Measurements from ENCODE around the gene GSKIP.

The GSKIP gene

DNA sequence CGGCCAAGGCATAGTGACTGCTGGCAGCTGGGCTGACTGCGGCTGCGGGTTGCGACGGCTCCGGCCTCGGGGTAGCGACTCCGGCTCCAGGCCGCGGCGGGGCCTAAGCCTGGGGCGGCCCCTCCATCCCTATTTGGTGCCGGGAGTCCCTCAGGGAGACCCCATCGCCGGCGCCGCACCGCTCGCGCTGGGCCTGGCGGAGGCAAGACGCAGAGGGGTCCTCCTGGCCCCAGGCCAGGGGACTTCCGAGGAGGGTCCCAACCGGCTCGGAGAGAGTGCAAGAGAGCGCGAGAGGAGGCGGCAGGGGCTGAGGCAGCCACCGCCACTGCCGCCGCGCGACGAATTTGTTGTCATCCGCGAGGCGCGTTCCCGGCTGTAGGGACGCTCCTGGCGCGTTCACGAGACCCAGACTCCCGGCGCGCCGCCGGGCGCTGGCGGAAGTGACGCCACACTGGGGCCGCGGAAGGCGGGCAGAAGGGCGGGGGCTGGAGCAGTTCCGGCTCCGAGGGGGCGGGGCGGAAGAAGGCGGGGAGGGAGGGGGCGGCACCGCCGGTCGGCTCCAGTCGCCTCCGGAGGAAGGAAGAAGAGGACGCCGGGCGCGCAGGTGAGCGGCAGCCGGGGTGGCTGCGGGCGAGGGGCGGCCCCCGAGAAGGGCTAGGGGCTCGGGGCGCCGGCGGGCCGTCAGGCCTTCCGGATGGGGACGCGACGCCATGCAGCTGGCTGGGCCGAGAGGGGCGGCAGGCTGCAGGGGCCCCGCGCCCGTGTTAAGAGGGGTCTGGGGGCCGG, at the start of gene GSKIP, which contains the start of gene ATG2B:
GSKIP (plus strand) TSS at position 562 of the 786 bp plus-strand sequence. CDS start 18,722 bp downstream, outside the sequence.
ATG2B (minus strand) TSS at position 377 of the 786 bp plus-strand sequence; CDS start at position 12, 365 bp downstream.
- no peak for TF ChIP-seq CTCF (IDR thresholded peaks at IDR 0.05; ENCODE audit: low read depth, low read length, missing control alignments)
- DNase-seq (ENCODE audit: low read depth) = peak; percentile 78
- peak within 1 kb of the TSS; percentile 78 for H3K4me3 ChIP-seq (ENCODE audit: low read depth, low read length)

GRCh38 chr14:96316087-96316486, 47.2 kb upstream of the GSKIP start:
- H3K4me3 ChIP-seq (ENCODE audit: low read depth, low read length) = no peak overlapping the region
- TF ChIP-seq CTCF (IDR thresholded peaks at IDR 0.05; ENCODE audit: low read depth, low read length, missing control alignments) = no peak
- DNase-seq (ENCODE audit: low read depth) = no peak

- no peak for TF ChIP-seq CTCF (IDR thresholded peaks at IDR 0.05; ENCODE audit: low read depth, low read length, missing control alignments)
- DNase-seq (ENCODE audit: low read depth) = no peak
- no peak overlapping the region for H3K4me3 ChIP-seq (ENCODE audit: low read depth, low read length)
Measured at GRCh38 chr14:96318836-96319235, 44.5 kb upstream of the GSKIP start.

DNA sequence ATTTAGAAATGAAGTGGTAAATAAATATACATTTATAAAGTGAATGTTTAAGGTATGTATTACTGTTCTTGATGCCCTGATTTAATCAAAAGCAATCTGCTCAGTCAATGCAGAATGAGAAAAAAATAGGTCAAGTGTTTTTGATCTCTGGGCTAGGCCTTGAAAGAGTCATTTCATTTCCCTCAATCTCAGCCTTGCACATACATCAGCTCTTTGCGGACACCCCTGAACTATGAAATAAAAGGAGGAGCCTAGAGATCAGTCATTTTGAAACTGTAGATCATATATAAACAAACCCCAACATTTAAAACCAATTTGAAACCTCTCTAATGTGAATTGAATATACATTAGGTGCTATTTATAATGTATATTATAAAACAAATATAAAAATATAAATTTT, 42.7 kb upstream of the GSKIP start:
- TF ChIP-seq CTCF (IDR thresholded peaks at IDR 0.05; ENCODE audit: low read depth, low read length, missing control alignments) = no peak
- DNase-seq (ENCODE audit: low read depth) = no peak
- H3K4me3 ChIP-seq (ENCODE audit: low read depth, low read length) = no peak overlapping the region

- no peak for DNase-seq (ENCODE audit: low read depth)
- no peak overlapping the region for H3K4me3 ChIP-seq (ENCODE audit: low read depth, low read length)
- TF ChIP-seq CTCF (IDR thresholded peaks at IDR 0.05; ENCODE audit: low read depth, low read length, missing control alignments) = no peak
Measured at GRCh38 chr14:96324219-96324618, 39.1 kb upstream of the GSKIP start.

DNA sequence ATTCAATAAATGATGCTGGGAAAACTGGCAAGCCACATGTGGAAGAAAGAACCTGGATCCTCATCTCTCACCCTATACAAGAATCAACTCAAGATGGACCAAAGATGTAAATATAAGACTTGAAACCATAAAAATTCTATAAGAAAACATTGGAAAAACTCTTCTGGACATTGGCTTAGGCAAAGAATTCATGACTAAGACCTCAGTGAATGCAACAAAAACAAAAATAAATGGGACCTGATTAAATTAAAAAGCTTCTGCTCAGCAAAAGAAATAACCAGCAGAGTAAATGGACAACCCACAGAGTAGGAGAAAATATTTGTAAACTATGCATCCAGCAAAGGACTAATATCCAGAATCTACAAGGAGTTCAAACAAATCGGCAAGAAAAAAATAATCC, 24.8 kb upstream of the GSKIP start:
- TF ChIP-seq CTCF (IDR thresholded peaks at IDR 0.05; ENCODE audit: low read depth, low read length, missing control alignments) = no peak
- DNase-seq (ENCODE audit: low read depth) = no peak

DNA sequence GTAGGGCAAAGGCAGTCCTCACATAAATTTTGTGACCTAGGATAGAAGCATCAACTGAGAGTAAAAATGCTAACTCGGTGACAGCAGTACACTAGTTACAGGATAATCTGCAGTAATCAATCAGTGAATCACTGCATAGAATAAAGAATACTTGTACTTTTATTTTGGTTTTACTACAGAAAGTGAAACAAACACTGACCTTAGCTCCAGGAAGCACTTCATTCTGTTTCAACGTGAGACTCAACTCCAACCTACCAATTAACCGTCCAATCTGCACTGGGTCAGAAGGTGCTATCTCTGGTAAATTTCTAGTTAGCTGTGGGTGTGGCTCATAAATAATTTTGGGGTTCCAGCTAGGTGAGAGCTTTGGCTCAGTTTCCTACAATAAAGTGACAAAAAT, 22.0 kb upstream of the GSKIP start:
- TF ChIP-seq CTCF (IDR thresholded peaks at IDR 0.05; ENCODE audit: low read depth, low read length, missing control alignments) = no peak
- no peak for DNase-seq (ENCODE audit: low read depth)
- no peak overlapping the region for H3K4me3 ChIP-seq (ENCODE audit: low read depth, low read length)

More for the DNA sequence above, 24.8 kb upstream of the GSKIP start:
- no peak overlapping the region for H3K4me3 ChIP-seq (ENCODE audit: low read depth, low read length)
